GM06990 (cell line): Measurements from ENCODE around the gene PUM1.

Experiments
- DNase-seq: peaks from one replicate; pipeline ENCODE4 v3.0.0-alpha.2; 2011; ENCODE audit not compliant: insufficient read length; ENCODE audit errors: extremely low read depth
- H3K27me3 ChIP-seq: replicated peaks from 2 replicates; pipeline ENCODE4 v1.6.0; 2011; ENCODE audit warnings: low read length; ENCODE audit not compliant: control insufficient read depth, insufficient read depth
- H3K36me3 ChIP-seq: 2 replicates; pipeline ENCODE4 v1.5.1; 2011; ENCODE audit warnings: low read length; ENCODE audit not compliant: control insufficient read depth, insufficient read depth
- H3K4me3 ChIP-seq: replicated peaks from 2 replicates; pipeline ENCODE4 v1.5.1; 2011; ENCODE audit warnings: low read depth, mild to moderate bottlenecking, control low read depth, low read length
- CTCF ChIP-seq: IDR thresholded peaks from 2 replicates; pipeline ENCODE4 v1.5.1; 2011; ENCODE audit warnings: low read length, control low read depth, mild to moderate bottlenecking, inconsistent platforms; ENCODE audit not compliant: insufficient read depth, poor library complexity, severe bottlenecking

PUM1 gene

GRCh38 chr1:31105646-31106045 is 40.1 kb upstream of the PUM1 start:
- H3K36me3 ChIP-seq, result no peaks in the 10 kb centered on the region
- no peak overlapping the region for H3K4me3 ChIP-seq
- H3K27me3 ChIP-seq, result no peaks in the 10 kb centered on the region
- no peak for TF ChIP-seq CTCF
- DNase-seq, result no peak

- Histone ChIP-seq H3K36me3 (no peaks in the 10 kb centered on the region), H3K27me3 (no peaks in the 10 kb centered on the region), H3K4me3 (no peak overlapping the region)
- no peak for TF ChIP-seq CTCF
- DNase-seq, result no peak
These were observed 37.0 kb upstream of the PUM1 start for GRCh38 chr1:31102501-31102950.

GRCh38 chr1:31101147-31101502 is 35.6 kb upstream of the PUM1 start:
- Histone ChIP-seq H3K4me3 (no peak overlapping the region), H3K27me3 (no peaks in the 10 kb centered on the region), H3K36me3 (no peaks in the 10 kb centered on the region)
- DNase-seq, result no peak
- no peak for TF ChIP-seq CTCF

GRCh38 chr1:31099293-31100032 is 33.9 kb upstream of the PUM1 start:
- Histone ChIP-seq H3K36me3 (no peaks in the 10 kb centered on the region), H3K4me3 (no peak overlapping the region), H3K27me3 (no peaks in the 10 kb centered on the region)
- no peak for TF ChIP-seq CTCF
- no peak for DNase-seq

GRCh38 chr1:31095985-31096384 is 30.5 kb upstream of the PUM1 start:
- DNase-seq, result no peak
- no peaks in the 10 kb centered on the region for H3K27me3 ChIP-seq
- no peak overlapping the region for H3K4me3 ChIP-seq
- no peaks in the 10 kb centered on the region for H3K36me3 ChIP-seq
- TF ChIP-seq CTCF, result no peak
